ENCODE measurements around the gene MCCC1. TPM values are rescaled to one million over a fixed set of nuclear protein-coding genes. Genes with fewer than 3 reads are reported as not detected.
A peak's percentile ranks its signal among the peaks of the same experiment; 100 is the strongest.

Gene MCCC1
- total RNA-seq, 1 donor from 2014 or later: 31.6 TPM

DNA sequence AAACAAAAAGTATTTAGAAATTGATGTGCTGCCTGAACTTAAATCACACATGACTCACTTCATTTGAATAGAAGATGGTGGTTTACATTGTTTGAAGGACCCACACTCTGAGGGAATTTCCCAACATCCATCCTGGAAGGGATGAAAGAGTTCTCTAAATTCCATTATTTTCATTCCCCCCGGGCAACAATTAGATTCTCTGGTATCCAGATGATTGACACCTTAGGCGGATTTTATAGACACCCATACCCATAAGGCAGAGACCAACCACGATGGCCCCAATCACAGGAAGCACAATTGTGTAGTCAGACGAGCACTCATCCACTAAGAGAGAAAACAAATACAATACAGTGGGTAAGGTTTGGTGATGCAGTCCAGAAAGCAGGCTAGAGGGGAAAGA, 24.6 kb upstream of the MCCC1 start:
- peaks cover 8% of the 10 kb centered on the region for H3K9me3 Mint-ChIP-seq

DNA sequence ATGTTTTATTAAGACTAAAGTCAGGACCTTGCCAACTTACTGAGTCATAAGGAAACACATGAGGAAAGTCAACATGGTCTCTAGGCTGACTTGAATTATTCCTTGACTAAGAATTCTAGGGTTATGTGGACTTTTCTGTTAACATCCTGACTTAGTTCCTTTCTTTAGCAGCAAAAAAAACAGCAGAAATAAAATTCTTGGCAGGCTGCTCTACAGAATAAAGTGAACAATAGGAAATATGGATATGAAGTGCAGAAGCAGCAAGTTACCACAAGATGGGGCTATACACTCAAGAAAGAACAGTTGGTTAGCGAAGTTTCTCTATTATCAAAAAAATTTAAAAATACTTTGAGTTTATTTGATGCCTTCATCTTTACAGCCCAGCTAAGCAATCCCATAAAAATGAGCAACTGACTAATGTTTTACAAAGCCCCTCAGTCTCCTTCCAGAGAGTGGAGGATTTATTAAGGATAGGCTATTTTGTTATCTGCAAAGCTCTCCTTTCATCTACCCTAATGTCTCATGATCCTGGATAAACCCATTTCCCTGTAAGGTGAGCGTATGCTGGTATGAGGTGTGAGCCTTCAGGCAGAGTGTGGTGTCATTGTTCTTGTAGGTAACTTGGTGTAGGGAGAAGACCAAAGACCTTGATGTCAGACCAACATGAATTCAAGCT, 23.1 kb upstream of the MCCC1 start:
- TF ChIP-seq, protein P1, sequence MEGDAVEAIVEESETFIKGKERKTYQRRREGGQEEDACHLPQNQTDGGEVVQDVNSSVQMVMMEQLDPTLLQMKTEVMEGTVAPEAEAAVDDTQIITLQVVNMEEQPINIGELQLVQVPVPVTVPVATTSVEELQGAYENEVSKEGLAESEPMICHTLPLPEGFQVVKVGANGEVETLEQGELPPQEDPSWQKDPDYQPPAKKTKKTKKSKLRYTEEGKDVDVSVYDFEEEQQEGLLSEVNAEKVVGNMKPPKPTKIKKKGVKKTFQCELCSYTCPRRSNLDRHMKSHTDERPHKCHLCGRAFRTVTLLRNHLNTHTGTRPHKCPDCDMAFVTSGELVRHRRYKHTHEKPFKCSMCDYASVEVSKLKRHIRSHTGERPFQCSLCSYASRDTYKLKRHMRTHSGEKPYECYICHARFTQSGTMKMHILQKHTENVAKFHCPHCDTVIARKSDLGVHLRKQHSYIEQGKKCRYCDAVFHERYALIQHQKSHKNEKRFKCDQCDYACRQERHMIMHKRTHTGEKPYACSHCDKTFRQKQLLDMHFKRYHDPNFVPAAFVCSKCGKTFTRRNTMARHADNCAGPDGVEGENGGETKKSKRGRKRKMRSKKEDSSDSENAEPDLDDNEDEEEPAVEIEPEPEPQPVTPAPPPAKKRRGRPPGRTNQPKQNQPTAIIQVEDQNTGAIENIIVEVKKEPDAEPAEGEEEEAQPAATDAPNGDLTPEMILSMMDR (IDR thresholded peaks at IDR 0.05): peak; percentile 76
- Mint-ChIP-seq H3K27ac (no peak overlapping the region), H3K36me3 (ENCODE audit: low read depth) (no peaks in the 10 kb centered on the region), H3K4me3 (no peak overlapping the region), H3K4me1 (peaks cover 2% of the 10 kb centered on the region), H3K9me3 (no peaks in the 10 kb centered on the region), H3K27me3 (peaks cover 32% of the 10 kb centered on the region)
- CTCF ChIA-PET: interaction anchor here (0.7 to 5.7 kb wide), 17 partner anchors 13 to 645 kb away, joined by 3 to 174 read pairs (median 4); partner anchors contain the start of gene B3GNT5
- peak; percentile 61 for ATAC-seq (ENCODE audit: low read depth)
- DNase-seq: no peak
- POLR2A ChIA-PET: interaction anchor here (0.5 kb wide), 1 partner anchor 752 kb away, joined by 5 read pairs; no protein-coding TSS in a partner anchor
- intact Hi-C loops (cut with micrococcal nuclease): loop anchor here (1.0 to 10.0 kb wide), 10 partner anchors 40 to 762 kb away; partner anchors contain the start of genes B3GNT5, LAMP3 and PARL

More for the DNA sequence above, 24.6 kb upstream of the MCCC1 start:
- intact Hi-C loops (cut with micrococcal nuclease): loop anchor here (5.0 to 10.0 kb wide), 5 partner anchors 38 to 761 kb away; partner anchors contain the start of genes B3GNT5, LAMP3 and PARL
- TF ChIP-seq, protein P1 (IDR thresholded peaks at IDR 0.05): no peak
- POLR2A ChIA-PET: no interaction called here
- Mint-ChIP-seq H3K4me1 (peaks cover 3% of the 10 kb centered on the region), H3K27ac (no peak overlapping the region), H3K4me3 (no peak overlapping the region), H3K27me3 (peaks cover 28% of the 10 kb centered on the region), H3K36me3 (ENCODE audit: low read depth) (no peaks in the 10 kb centered on the region)
- DNase-seq (no peak), ATAC-seq (ENCODE audit: low read depth) (no peak)
- CTCF ChIA-PET: interaction anchor here (1.0 to 5.7 kb wide), 5 partner anchors 60 to 268 kb away, joined by 3 to 174 read pairs (median 11); no protein-coding TSS in a partner anchor

DNA sequence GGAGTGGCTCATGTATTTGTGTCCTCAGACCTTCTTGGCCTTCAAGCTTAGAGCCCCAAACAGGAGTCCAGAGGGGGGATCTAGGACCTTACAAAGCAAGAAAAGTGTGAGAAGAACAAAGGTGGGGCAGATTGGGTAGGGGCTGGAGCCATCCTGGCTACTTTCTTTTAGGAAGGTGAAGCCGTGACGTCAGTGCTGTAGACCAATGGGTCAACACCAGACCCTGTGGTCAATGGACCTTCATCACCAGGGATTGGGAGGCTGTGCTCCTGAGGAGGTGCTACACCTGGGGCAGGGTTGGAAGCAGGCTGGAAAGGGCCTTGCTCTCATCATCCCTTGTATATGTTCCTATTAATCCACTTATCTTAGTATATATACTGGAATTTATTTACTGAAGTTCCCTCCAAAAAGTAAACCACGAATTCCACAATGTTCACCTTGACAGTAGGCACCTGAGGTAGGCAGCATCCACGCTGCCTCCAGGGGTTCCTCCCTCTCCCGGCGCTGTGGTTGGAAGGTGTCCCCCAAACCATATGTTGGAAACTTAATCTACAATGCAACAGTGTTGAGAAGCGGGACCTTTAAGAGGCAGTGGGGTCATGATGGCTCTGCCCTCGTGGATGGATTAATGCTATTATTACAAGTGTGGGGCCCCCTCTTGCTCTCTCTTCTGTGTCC, 21.4 kb upstream of the MCCC1 start:
- ChIA-PET POLR2A (no interaction called here), CTCF (interaction anchor here (5.7 kb wide), 1 partner anchor 262 kb away, joined by 174 read pairs; no protein-coding TSS in a partner anchor)
- Mint-ChIP-seq H3K27ac (no peak overlapping the region), H3K36me3 (ENCODE audit: low read depth) (no peaks in the 10 kb centered on the region), H3K27me3 (peaks cover 34% of the 10 kb centered on the region), H3K4me3 (no peak overlapping the region), H3K9me3 (no peaks in the 10 kb centered on the region), H3K4me1 (peaks cover 19% of the 10 kb centered on the region)
- TF ChIP-seq, protein P1 (IDR thresholded peaks at IDR 0.05): no peak
- no peak for ATAC-seq (ENCODE audit: low read depth)
- intact Hi-C loops (cut with micrococcal nuclease): loop anchor here (5.0 to 10.0 kb wide), 5 partner anchors 42 to 764 kb away; partner anchors contain the start of genes B3GNT5, LAMP3 and PARL
- DNase-seq: no peak

DNA sequence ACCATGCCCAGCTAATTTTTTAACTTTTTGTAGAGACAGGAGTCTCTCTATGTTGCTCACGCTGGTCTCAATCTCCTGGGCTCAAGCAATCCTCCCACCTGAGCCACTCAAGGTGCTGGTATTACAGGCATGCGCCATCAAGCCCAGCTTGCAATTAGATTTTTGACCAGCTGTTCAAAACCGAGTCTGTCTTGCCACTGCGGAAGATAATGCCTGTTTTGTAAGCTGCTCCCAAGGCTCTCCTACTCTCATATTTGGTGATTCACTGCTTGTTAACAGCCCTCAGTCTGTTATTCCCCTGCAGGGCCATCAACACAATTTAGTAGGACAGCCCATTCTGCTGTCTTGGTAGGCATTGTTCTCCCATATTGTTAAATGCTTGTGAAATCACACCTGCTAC, 17.8 kb upstream of the MCCC1 start:
- H3K27ac Mint-ChIP-seq: no peak overlapping the region
- POLR2A ChIA-PET: no interaction called here
- ATAC-seq (ENCODE audit: low read depth) (no peak), DNase-seq (no peak)
- TF ChIP-seq, protein P1 (IDR thresholded peaks at IDR 0.05): no peak
- CTCF ChIA-PET: interaction anchor here (2.3 kb wide), 1 partner anchor 265 kb away, joined by 10 read pairs; no protein-coding TSS in a partner anchor
- peaks cover 23% of the 10 kb centered on the region for H3K27me3 Mint-ChIP-seq
- no peaks in the 10 kb centered on the region for H3K36me3 Mint-ChIP-seq (ENCODE audit: low read depth)
- no peak overlapping the region for H3K4me3 Mint-ChIP-seq
- intact Hi-C loops (cut with micrococcal nuclease): no loop called here
- peaks cover 5% of the 10 kb centered on the region for H3K9me3 Mint-ChIP-seq
- peaks cover 41% of the 10 kb centered on the region for H3K4me1 Mint-ChIP-seq

Measured in activated B cell treated with CpG ODN at 0.5 μM for 24 hours (primary cell).